ENCODE results near the gene ADPRM.

- TF ChIP-seq, protein P1, sequence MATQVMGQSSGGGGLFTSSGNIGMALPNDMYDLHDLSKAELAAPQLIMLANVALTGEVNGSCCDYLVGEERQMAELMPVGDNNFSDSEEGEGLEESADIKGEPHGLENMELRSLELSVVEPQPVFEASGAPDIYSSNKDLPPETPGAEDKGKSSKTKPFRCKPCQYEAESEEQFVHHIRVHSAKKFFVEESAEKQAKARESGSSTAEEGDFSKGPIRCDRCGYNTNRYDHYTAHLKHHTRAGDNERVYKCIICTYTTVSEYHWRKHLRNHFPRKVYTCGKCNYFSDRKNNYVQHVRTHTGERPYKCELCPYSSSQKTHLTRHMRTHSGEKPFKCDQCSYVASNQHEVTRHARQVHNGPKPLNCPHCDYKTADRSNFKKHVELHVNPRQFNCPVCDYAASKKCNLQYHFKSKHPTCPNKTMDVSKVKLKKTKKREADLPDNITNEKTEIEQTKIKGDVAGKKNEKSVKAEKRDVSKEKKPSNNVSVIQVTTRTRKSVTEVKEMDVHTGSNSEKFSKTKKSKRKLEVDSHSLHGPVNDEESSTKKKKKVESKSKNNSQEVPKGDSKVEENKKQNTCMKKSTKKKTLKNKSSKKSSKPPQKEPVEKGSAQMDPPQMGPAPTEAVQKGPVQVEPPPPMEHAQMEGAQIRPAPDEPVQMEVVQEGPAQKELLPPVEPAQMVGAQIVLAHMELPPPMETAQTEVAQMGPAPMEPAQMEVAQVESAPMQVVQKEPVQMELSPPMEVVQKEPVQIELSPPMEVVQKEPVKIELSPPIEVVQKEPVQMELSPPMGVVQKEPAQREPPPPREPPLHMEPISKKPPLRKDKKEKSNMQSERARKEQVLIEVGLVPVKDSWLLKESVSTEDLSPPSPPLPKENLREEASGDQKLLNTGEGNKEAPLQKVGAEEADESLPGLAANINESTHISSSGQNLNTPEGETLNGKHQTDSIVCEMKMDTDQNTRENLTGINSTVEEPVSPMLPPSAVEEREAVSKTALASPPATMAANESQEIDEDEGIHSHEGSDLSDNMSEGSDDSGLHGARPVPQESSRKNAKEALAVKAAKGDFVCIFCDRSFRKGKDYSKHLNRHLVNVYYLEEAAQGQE (IDR thresholded peaks at IDR 0.05): no peak
- TF ChIP-seq, protein P2, sequence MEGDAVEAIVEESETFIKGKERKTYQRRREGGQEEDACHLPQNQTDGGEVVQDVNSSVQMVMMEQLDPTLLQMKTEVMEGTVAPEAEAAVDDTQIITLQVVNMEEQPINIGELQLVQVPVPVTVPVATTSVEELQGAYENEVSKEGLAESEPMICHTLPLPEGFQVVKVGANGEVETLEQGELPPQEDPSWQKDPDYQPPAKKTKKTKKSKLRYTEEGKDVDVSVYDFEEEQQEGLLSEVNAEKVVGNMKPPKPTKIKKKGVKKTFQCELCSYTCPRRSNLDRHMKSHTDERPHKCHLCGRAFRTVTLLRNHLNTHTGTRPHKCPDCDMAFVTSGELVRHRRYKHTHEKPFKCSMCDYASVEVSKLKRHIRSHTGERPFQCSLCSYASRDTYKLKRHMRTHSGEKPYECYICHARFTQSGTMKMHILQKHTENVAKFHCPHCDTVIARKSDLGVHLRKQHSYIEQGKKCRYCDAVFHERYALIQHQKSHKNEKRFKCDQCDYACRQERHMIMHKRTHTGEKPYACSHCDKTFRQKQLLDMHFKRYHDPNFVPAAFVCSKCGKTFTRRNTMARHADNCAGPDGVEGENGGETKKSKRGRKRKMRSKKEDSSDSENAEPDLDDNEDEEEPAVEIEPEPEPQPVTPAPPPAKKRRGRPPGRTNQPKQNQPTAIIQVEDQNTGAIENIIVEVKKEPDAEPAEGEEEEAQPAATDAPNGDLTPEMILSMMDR (IDR thresholded peaks at IDR 0.05; ENCODE audit: low read depth, low read length, missing input control): no peak
- no peak for TF ChIP-seq MAX (IDR thresholded peaks at IDR 0.05)
- TF ChIP-seq SP1 (IDR thresholded peaks at IDR 0.05): no peak
- TF ChIP-seq NR2F2 (IDR thresholded peaks at IDR 0.05): no peak
- TF ChIP-seq TAF1 (conservative IDR thresholded peaks at IDR 0.05): no peak
- TF ChIP-seq, protein P3, sequence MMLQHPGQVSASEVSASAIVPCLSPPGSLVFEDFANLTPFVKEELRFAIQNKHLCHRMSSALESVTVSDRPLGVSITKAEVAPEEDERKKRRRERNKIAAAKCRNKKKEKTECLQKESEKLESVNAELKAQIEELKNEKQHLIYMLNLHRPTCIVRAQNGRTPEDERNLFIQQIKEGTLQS (IDR thresholded peaks at IDR 0.05): no peak
- TF ChIP-seq GABPA (IDR thresholded peaks at IDR 0.05 in 1 of 2, conservative IDR thresholded peaks at IDR 0.05 in 1 of 2): no peak
Measured at GRCh38 chr17:10727192-10727591, 29.8 kb downstream of the ADPRM start.

Measured in liver (tissue), 3 donors.